Lung (tissue), 12 donors: ENCODE results near the gene STK38L. TPM values are rescaled to one million over a fixed set of nuclear protein-coding genes. Genes with fewer than 3 reads are reported as not detected.

Experiments
- ATAC-seq: fragments of 200-7000 bp; cut with Tn5 transposase; one replicate; pipeline ENCODE4 v1.9.1; 2020; ENCODE audit warnings: moderate number of reproducible peaks; ENCODE audit not compliant: insufficient read depth, low FRiP score
- DNase-seq, 3 donors: peaks; one replicate each; pipeline ENCODE4 v3.0.0-alpha.2; 2013 to 2017
- H3K27ac ChIP-seq, 2 donors: one replicate each; pipeline ENCODE4 v1.5.1; 2013; ENCODE audit warnings: mild to moderate bottlenecking in 2 of 2, moderate library complexity in 2 of 2, control low read depth in 1 of 2, inconsistent platforms in 1 of 2, low read depth in 1 of 2, low read length in 1 of 2
- H3K27me3 ChIP-seq, 3 donors: one replicate each; pipeline ENCODE4 v1.5.1; 2013; ENCODE audit warnings: low read length in 2 of 3; ENCODE audit not compliant: control insufficient read depth in 3 of 3, insufficient read depth in 3 of 3
- H3K36me3 ChIP-seq, 4 donors: one replicate each; pipeline ENCODE4 v1.5.1; 2013; ENCODE audit warnings: low read length in 4 of 4, mild to moderate bottlenecking in 1 of 4, moderate library complexity in 1 of 4; ENCODE audit not compliant: control insufficient read depth in 4 of 4, insufficient read depth in 4 of 4
- H3K4me1 ChIP-seq, 5 donors: one replicate each; pipeline ENCODE4 v1.5.1; 2013; ENCODE audit warnings: low read length in 5 of 5, mild to moderate bottlenecking in 2 of 5, moderate library complexity in 1 of 5; ENCODE audit not compliant: control insufficient read depth in 5 of 5, insufficient read depth in 5 of 5
- H3K4me3 ChIP-seq: one replicate; pipeline ENCODE4 v1.5.1; 2013; ENCODE audit warnings: mild to moderate bottlenecking, control low read depth, moderate library complexity
- H3K9ac ChIP-seq, 2 donors: one replicate each; pipeline ENCODE4 v1.5.1; 2013; ENCODE audit warnings: low read length in 2 of 2, control low read depth in 1 of 2; ENCODE audit not compliant: insufficient read depth in 1 of 2
- H3K9me3 ChIP-seq, 4 donors: one replicate each; pipeline ENCODE4 v1.5.1; 2013; ENCODE audit warnings: low read length in 3 of 4, mild to moderate bottlenecking in 1 of 4, moderate library complexity in 1 of 4; ENCODE audit not compliant: control insufficient read depth in 4 of 4, insufficient read depth in 3 of 4
- WGBS, 2 donors: extraction: QIAGEN DNeasy Blood & Tissue Kit; methylation state at CpG; one replicate each; pipeline ENCODE4 v1.1.7; 2013; 5-methylcytosine and 5-hydroxymethylcytosine counted together
- polyA plus RNA-seq, 2 donors: library from polyadenylated mRNA; stranded (reverse); fragments of 200-250 nt; gene quantifications; one replicate each; pipeline ENCODE4 v1.2.1, GENCODE V29; 2013
- total RNA-seq, 2 donors: library from RNA; depleted of rRNA in 1 of 2; stranded (reverse); fragments of >200 nt in 1 of 2; gene quantifications; one replicate each; pipeline ENCODE4 v1.2.1, GENCODE V29; 2014 to 2021
- TF ChIP-seq, protein P1 (sequence below): IDR thresholded peaks from 2 replicates; pipeline ENCODE4 v1.5.1; 2012; ENCODE audit warnings: mild to moderate bottlenecking; ENCODE audit errors: control extremely low read depth, extremely low read depth
- donor health status: control.
- donor health status: control.
- donor health status: Bipolar disorder and iron deficiency.
- donor health status: healthy.
- donor health status: DM: yes; HTN: yes; CAD: no.

Gene STK38L
- total and polyA plus RNA-seq, 4 donors = 6.5 to 41.5 (median 18.5) TPM

DNA sequence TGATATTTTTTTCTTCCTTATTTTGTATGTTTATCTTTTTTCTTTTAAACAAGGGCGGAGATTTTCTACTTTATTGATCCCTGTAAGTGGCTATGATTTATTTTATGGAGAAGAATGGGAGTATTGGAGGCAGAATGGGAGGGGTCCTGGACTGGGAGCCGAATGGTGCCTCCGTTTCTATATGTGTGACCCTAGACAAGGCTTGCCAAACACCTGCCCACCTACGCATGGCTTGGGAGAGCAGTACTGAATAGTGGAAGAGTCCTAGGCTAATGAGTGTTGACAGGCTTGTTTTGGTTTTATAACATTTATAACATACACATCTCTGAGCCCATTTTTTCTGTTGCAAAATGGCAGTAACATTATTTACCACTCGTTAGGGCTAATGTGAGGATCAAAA lies 29.0 kb downstream of the STK38L start:
- H3K27me3 ChIP-seq = no peaks in the 10 kb centered on the region
- TF ChIP-seq, protein P1, sequence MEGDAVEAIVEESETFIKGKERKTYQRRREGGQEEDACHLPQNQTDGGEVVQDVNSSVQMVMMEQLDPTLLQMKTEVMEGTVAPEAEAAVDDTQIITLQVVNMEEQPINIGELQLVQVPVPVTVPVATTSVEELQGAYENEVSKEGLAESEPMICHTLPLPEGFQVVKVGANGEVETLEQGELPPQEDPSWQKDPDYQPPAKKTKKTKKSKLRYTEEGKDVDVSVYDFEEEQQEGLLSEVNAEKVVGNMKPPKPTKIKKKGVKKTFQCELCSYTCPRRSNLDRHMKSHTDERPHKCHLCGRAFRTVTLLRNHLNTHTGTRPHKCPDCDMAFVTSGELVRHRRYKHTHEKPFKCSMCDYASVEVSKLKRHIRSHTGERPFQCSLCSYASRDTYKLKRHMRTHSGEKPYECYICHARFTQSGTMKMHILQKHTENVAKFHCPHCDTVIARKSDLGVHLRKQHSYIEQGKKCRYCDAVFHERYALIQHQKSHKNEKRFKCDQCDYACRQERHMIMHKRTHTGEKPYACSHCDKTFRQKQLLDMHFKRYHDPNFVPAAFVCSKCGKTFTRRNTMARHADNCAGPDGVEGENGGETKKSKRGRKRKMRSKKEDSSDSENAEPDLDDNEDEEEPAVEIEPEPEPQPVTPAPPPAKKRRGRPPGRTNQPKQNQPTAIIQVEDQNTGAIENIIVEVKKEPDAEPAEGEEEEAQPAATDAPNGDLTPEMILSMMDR = no peak
- DNase-seq (no peak), ATAC-seq (no peak)
- H3K27ac ChIP-seq = peak overlapping the region; percentile 36 to 59
- peaks cover 0 to 36% (median 3%) of the 10 kb centered on the region in 5 donors for H3K4me1 ChIP-seq
- H3K9ac ChIP-seq = no peak overlapping the region
- 82 to 90% methylated on average over 5 of the region's 5 CpGs for WGBS, 2 donors
- no peaks in the 10 kb centered on the region for H3K36me3 ChIP-seq
- no peaks in the 10 kb centered on the region for H3K9me3 ChIP-seq
- H3K4me3 ChIP-seq = no peak overlapping the region

DNA sequence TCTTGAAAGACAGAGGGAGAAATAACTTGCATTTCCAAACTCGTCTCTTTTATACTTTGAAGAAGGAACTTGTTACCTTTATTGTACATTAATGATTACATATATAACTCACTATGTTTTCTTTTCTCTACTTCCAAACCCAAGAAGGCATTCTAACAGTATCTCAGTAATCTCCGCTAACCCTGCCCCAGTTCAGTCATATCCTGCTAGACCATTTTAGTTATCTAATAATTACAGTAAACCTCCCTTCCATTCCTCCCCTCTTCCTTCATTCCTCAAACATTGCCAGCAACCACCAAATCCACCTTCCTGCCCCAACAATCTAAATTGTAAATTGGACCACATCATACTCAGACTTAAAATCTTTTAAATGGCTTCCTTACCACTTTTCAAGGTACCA lies 30.6 kb downstream of the STK38L start:
- Histone ChIP-seq H3K9me3 (no peaks in the 10 kb centered on the region), H3K36me3 (no peaks in the 10 kb centered on the region), H3K4me3 (no peak overlapping the region), H3K4me1 (peaks cover 0 to 41% (median 3%) of the 10 kb centered on the region in 5 donors), H3K9ac (no peak overlapping the region), H3K27me3 (no peaks in the 10 kb centered on the region), H3K27ac (no peak overlapping the region)
- ATAC-seq (no peak), DNase-seq (no peak)
- TF ChIP-seq, protein P1 = no peak
- 92 to 94% methylated on average over 2 of the region's 2 CpGs for WGBS, 2 donors

DNA sequence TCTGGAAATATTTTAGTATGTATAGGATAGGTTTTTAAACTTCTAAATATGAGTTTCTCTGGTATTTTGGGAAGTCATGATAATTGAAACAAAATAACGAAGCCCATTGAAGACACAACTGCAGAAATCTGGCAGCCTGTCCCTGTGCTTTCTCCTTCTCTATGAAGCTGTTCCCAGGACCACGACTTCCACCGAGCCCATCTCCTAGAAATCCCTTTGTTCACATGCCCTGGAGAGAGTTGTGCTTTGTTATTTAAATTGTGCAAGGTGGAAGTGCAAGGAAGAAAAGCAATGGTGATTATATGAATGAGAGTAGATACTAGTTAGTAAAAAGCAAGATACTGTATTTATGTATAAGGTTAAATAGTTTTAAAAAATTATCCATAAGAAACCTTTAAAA lies 32.2 kb downstream of the STK38L start:
- TF ChIP-seq, protein P1 = no peak
- WGBS, 2 donors = 77 to 81% methylated on average over 3 of the region's 3 CpGs
- Histone ChIP-seq H3K27me3 (no peaks in the 10 kb centered on the region), H3K9ac (no peak overlapping the region), H3K27ac (no peak overlapping the region), H3K9me3 (no peaks in the 10 kb centered on the region), H3K4me3 (no peak overlapping the region), H3K4me1 (peaks cover 0 to 35% (median 3%) of the 10 kb centered on the region in 5 donors), H3K36me3 (no peaks in the 10 kb centered on the region)
- ATAC-seq (no peak), DNase-seq (no peak)

DNA sequence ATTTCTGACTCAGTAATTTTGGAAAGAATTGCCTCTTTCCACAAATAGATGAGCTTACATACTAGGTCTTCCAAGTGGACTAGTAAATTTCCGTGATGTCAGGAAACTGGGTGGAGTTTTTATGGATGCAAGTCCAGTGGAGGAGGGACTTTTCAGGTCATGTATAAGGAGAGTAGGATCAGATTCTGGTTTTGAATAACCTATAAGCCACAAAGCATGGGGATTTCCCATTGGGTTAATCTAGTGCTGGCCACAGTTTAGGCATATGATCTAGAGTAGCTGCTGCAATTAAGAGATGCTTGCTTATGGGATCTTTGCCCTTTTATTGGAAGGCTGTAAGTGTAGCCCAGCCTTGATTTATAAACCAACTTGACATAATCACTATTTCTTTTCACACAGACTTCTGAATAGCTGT lies 33.8 kb downstream of the STK38L start:
- Histone ChIP-seq H3K9ac (no peak overlapping the region), H3K9me3 (no peaks in the 10 kb centered on the region), H3K27me3 (no peaks in the 10 kb centered on the region), H3K4me1 (peaks cover 0 to 29% (median 0%) of the 10 kb centered on the region in 5 donors), H3K27ac (peak overlapping the region in 1 of 2 donors; percentile 77), H3K4me3 (no peak overlapping the region), H3K36me3 (no peaks in the 10 kb centered on the region)
- WGBS, 2 donors = 63 to 69% methylated on average over 1 of the region's 1 CpG
- DNase-seq = peak in 2 of 3 donors; percentile 60 to 66
- ATAC-seq = peak; percentile 27
- TF ChIP-seq, protein P1 = no peak
